Right lobe of liver (tissue), 4 donors: ENCODE data around the gene PCMTD2.

Experiments used
- POLR2A ChIP-seq: fragments of 450-650 bp; IDR thresholded peaks from one replicate; pipeline ENCODE4 v1.6.1; 2017; ENCODE audit warnings: antibody characterized with exemption, mild to moderate bottlenecking
- TF ChIP-seq, protein P1 (sequence below), 4 donors: fragments of 200-600 bp in 3 of 4; fragments of 450-650 bp in 1 of 4; IDR thresholded peaks; one replicate each; pipeline versions ENCODE4 v1.5.1 to v1.8.0; 2016 to 2022; ENCODE audit warnings: antibody characterized with exemption in 4 of 4, mild to moderate bottlenecking in 2 of 4
- donor health status: DM: no; HTN: no; CAD: no.
- donor health status: DM: no; HTN: no; CAD: no.
- donor health status: DM: no; HTN: yes; CAD: no.

DNA sequence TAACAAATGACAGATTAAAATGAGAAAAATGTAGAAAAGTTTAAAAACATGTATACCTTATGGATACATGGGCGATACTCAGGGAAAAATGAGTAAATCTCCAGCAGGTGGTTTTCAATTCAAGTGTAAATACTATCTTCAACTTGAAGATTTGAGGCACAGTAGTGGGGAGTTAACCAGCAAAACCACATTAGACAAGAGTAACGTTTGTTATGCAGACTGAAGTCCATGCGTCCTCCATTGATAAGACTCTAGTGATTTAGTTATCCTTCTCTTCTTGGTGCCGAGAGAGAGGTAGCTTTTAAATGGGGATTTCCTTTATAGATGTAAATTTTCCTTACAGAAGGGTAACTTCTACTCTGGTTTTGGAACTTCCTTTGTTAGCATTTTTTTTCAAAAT lies 28.1 kb downstream of the PCMTD2 start:
- TF ChIP-seq, protein P1, sequence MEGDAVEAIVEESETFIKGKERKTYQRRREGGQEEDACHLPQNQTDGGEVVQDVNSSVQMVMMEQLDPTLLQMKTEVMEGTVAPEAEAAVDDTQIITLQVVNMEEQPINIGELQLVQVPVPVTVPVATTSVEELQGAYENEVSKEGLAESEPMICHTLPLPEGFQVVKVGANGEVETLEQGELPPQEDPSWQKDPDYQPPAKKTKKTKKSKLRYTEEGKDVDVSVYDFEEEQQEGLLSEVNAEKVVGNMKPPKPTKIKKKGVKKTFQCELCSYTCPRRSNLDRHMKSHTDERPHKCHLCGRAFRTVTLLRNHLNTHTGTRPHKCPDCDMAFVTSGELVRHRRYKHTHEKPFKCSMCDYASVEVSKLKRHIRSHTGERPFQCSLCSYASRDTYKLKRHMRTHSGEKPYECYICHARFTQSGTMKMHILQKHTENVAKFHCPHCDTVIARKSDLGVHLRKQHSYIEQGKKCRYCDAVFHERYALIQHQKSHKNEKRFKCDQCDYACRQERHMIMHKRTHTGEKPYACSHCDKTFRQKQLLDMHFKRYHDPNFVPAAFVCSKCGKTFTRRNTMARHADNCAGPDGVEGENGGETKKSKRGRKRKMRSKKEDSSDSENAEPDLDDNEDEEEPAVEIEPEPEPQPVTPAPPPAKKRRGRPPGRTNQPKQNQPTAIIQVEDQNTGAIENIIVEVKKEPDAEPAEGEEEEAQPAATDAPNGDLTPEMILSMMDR (IDR thresholded peaks at IDR 0.05) = no peak
- TF ChIP-seq POLR2A = no peak
